ENCODE measurements around the gene RABAC1. TPM values are rescaled to one million over a fixed set of nuclear protein-coding genes. Genes with fewer than 3 reads are reported as not detected.

RABAC1 gene
- polyA plus RNA-seq, 1 donor from 2014 or later: 290 TPM

- Histone ChIP-seq H3K4me2 (ENCODE audit: low read length) (no peak overlapping the region), H4K20me1 (ENCODE audit: insufficient read depth) (no peaks in the 10 kb centered on the region), H3K36me3 (ENCODE audit: insufficient read depth, low read length) (peaks cover 8% of the 10 kb centered on the region), H3K9ac (ENCODE audit: low read length) (no peak overlapping the region), H3F3A (ENCODE audit: insufficient read depth, low read length, poor library complexity, severe bottlenecking) (no peaks in the 10 kb centered on the region), H3K27me3 (ENCODE audit: insufficient read depth, low read depth, low read length) (no peaks in the 10 kb centered on the region), H3K27ac (ENCODE audit: low read length) (no peak overlapping the region), H3K9me2 (ENCODE audit: insufficient read depth, low read length) (no peaks in the 10 kb centered on the region), H2AFZ (ENCODE audit: low read depth, low read length) (no peak overlapping the region), H3K9me3 (ENCODE audit: low read length) (no peaks in the 10 kb centered on the region), H3K4me3 (ENCODE audit: low read length) (no peak overlapping the region), H3K79me2 (replicated peaks; ENCODE audit: insufficient read depth, low read length) (no peaks in the 10 kb centered on the region)
- TF ChIP-seq EP300 (conservative IDR thresholded peaks at IDR 0.05; ENCODE audit: poor library complexity, severe bottlenecking) (no peak), RAD21 (conservative IDR thresholded peaks at IDR 0.05) (no peak), TAF1 (IDR thresholded peaks at IDR 0.05; ENCODE audit: low read depth) (no peak), POLR2AphosphoS5 (IDR thresholded peaks at IDR 0.05) (no peak), SMC3 (conservative IDR thresholded peaks at IDR 0.05; ENCODE audit: poor library complexity) (no peak), MXI1 (conservative IDR thresholded peaks at IDR 0.05; ENCODE audit: poor library complexity, severe bottlenecking) (no peak), EZH2 (IDR thresholded peaks at IDR 0.05; ENCODE audit: borderline replicate concordance, insufficient read depth, low read length, poor library complexity, severe bottlenecking) (no peak)
- TF ChIP-seq, protein P1, sequence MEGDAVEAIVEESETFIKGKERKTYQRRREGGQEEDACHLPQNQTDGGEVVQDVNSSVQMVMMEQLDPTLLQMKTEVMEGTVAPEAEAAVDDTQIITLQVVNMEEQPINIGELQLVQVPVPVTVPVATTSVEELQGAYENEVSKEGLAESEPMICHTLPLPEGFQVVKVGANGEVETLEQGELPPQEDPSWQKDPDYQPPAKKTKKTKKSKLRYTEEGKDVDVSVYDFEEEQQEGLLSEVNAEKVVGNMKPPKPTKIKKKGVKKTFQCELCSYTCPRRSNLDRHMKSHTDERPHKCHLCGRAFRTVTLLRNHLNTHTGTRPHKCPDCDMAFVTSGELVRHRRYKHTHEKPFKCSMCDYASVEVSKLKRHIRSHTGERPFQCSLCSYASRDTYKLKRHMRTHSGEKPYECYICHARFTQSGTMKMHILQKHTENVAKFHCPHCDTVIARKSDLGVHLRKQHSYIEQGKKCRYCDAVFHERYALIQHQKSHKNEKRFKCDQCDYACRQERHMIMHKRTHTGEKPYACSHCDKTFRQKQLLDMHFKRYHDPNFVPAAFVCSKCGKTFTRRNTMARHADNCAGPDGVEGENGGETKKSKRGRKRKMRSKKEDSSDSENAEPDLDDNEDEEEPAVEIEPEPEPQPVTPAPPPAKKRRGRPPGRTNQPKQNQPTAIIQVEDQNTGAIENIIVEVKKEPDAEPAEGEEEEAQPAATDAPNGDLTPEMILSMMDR (IDR thresholded peaks at IDR 0.05; ENCODE audit: poor library complexity, severe bottlenecking): no peak
- TF ChIP-seq, protein P2, sequence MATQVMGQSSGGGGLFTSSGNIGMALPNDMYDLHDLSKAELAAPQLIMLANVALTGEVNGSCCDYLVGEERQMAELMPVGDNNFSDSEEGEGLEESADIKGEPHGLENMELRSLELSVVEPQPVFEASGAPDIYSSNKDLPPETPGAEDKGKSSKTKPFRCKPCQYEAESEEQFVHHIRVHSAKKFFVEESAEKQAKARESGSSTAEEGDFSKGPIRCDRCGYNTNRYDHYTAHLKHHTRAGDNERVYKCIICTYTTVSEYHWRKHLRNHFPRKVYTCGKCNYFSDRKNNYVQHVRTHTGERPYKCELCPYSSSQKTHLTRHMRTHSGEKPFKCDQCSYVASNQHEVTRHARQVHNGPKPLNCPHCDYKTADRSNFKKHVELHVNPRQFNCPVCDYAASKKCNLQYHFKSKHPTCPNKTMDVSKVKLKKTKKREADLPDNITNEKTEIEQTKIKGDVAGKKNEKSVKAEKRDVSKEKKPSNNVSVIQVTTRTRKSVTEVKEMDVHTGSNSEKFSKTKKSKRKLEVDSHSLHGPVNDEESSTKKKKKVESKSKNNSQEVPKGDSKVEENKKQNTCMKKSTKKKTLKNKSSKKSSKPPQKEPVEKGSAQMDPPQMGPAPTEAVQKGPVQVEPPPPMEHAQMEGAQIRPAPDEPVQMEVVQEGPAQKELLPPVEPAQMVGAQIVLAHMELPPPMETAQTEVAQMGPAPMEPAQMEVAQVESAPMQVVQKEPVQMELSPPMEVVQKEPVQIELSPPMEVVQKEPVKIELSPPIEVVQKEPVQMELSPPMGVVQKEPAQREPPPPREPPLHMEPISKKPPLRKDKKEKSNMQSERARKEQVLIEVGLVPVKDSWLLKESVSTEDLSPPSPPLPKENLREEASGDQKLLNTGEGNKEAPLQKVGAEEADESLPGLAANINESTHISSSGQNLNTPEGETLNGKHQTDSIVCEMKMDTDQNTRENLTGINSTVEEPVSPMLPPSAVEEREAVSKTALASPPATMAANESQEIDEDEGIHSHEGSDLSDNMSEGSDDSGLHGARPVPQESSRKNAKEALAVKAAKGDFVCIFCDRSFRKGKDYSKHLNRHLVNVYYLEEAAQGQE (IDR thresholded peaks at IDR 0.05; ENCODE audit: borderline replicate concordance): no peak
These were observed 22.6 kb upstream of the RABAC1 start for GRCh38 chr19:41981724-41982123.

GRCh38 chr19:41978470-41978869 lies 19.3 kb upstream of the RABAC1 start:
- no peaks in the 10 kb centered on the region for H4K20me1 ChIP-seq (ENCODE audit: insufficient read depth)
- H3K9me3 ChIP-seq (ENCODE audit: low read length): no peaks in the 10 kb centered on the region
- no peak overlapping the region for H3K27ac ChIP-seq (ENCODE audit: low read length)
- H3K27me3 ChIP-seq (ENCODE audit: insufficient read depth, low read depth, low read length): no peaks in the 10 kb centered on the region
- no peak overlapping the region for H2AFZ ChIP-seq (ENCODE audit: low read depth, low read length)
- no peaks in the 10 kb centered on the region for H3K79me2 ChIP-seq (replicated peaks; ENCODE audit: insufficient read depth, low read length)
- H3K9ac ChIP-seq (ENCODE audit: low read length): no peak overlapping the region
- TF ChIP-seq POLR2AphosphoS5 (IDR thresholded peaks at IDR 0.05) (no peak), TAF1 (IDR thresholded peaks at IDR 0.05; ENCODE audit: low read depth) (no peak), EZH2 (IDR thresholded peaks at IDR 0.05; ENCODE audit: borderline replicate concordance, insufficient read depth, low read length, poor library complexity, severe bottlenecking) (no peak), RAD21 (conservative IDR thresholded peaks at IDR 0.05) (no peak), SMC3 (conservative IDR thresholded peaks at IDR 0.05; ENCODE audit: poor library complexity) (no peak), MXI1 (conservative IDR thresholded peaks at IDR 0.05; ENCODE audit: poor library complexity, severe bottlenecking) (no peak), EP300 (conservative IDR thresholded peaks at IDR 0.05; ENCODE audit: poor library complexity, severe bottlenecking) (no peak)
- TF ChIP-seq, protein P2 (IDR thresholded peaks at IDR 0.05; ENCODE audit: borderline replicate concordance): no peak
- TF ChIP-seq, protein P1 (IDR thresholded peaks at IDR 0.05; ENCODE audit: poor library complexity, severe bottlenecking): no peak
- no peaks in the 10 kb centered on the region for H3K9me2 ChIP-seq (ENCODE audit: insufficient read depth, low read length)
- no peaks in the 10 kb centered on the region for H3F3A ChIP-seq (ENCODE audit: insufficient read depth, low read length, poor library complexity, severe bottlenecking)
- peaks cover 8% of the 10 kb centered on the region for H3K36me3 ChIP-seq (ENCODE audit: insufficient read depth, low read length)
- no peak overlapping the region for H3K4me2 ChIP-seq (ENCODE audit: low read length)
- no peak overlapping the region for H3K4me3 ChIP-seq (ENCODE audit: low read length)
